T-cell (primary cell): ENCODE measurements around the gene AXL. TPM values are rescaled to one million over a fixed set of nuclear protein-coding genes. Genes with fewer than 3 reads are reported as not detected.

Experiments used
- ATAC-seq, 4 experiments: fragments of 200-7000 bp in 3 of 4; fragments of 150-1000 bp in 1 of 4; cut with Tn5 transposase; replicated peaks in 1 of 4; 1 replicate in 3 of 4; 2 replicates in 1 of 4; pipeline ENCODE4 v1.10.0; 2021; ENCODE audit warnings: moderate library complexity in 3 of 4, mild to moderate bottlenecking in 2 of 4, moderate number of reproducible peaks in 1 of 4
- CTCF ChIA-PET, 2 donors: fragments of 300-600 bp; sonication (Branson Sonifier 250); formaldehyde crosslinking; loops; one replicate each; lab custom pipeline; 2022; ENCODE audit warnings: antibody characterized with exemption in 2 of 2; lab: Charles Lee
- POLR2A ChIA-PET, 2 donors: fragments of 300-600 bp; sonication (Branson Sonifier 250); formaldehyde crosslinking; loops; one replicate each; lab custom pipeline; 2022; ENCODE audit warnings: antibody characterized with exemption in 2 of 2; lab: Charles Lee
- DNase-seq, 35 experiments: peaks; one replicate each; pipeline versions ENCODE4 v3.0.0 to v3.0.0-alpha.2; 2013 to 2023
- H3K27ac ChIP-seq: one replicate; pipeline ENCODE4 v1.5.1; 2013; ENCODE audit warnings: low read length
- H3K27me3 ChIP-seq, 2 experiments: replicated peaks in 1 of 2; 1 replicate in 1 of 2; 2 replicates in 1 of 2; pipeline versions ENCODE4 v1.6.1 to v1.7.0; 2013; ENCODE audit warnings: low read length in 1 of 2, mixed read lengths in 1 of 2; ENCODE audit not compliant: control insufficient read depth in 2 of 2, insufficient read depth in 2 of 2; ENCODE audit errors: extremely low read depth in 1 of 2
- H3K36me3 ChIP-seq, 2 donors: 1 replicate in 1 of 2; 2 replicates in 1 of 2; pipeline versions ENCODE4 v1.6.1 to v1.7.0; 2013; ENCODE audit warnings: low read length in 1 of 2; ENCODE audit not compliant: control insufficient read depth in 2 of 2, insufficient read depth in 1 of 2; ENCODE audit errors: extremely low read depth in 1 of 2
- H3K4me1 ChIP-seq, 2 experiments: 1 replicate in 1 of 2; 2 replicates in 1 of 2; pipeline versions ENCODE4 v1.6.1 to v1.7.0; 2013; ENCODE audit warnings: low read length in 2 of 2, mixed read lengths in 1 of 2; ENCODE audit not compliant: insufficient read depth in 2 of 2, control insufficient read depth in 1 of 2; ENCODE audit errors: extremely low read depth in 1 of 2
- H3K4me3 ChIP-seq, 2 donors: 1 replicate in 1 of 2; 2 replicates in 1 of 2; pipeline versions ENCODE4 v1.5.1 to v1.7.0; 2013; ENCODE audit warnings: mild to moderate bottlenecking in 2 of 2, low read length in 1 of 2, moderate library complexity in 1 of 2; ENCODE audit not compliant: control insufficient read depth in 1 of 2; ENCODE audit errors: extremely low read depth in 1 of 2
- H3K9me3 ChIP-seq: 2 replicates; pipeline ENCODE4 v1.7.0; 2013
- H3K27ac Mint-ChIP-seq, 2 donors: one replicate each; pipeline ENCODE4 v1.8.0; 2020 to 2021; ENCODE audit warnings: mild to moderate bottlenecking in 2 of 2, mixed read lengths in 2 of 2
- H3K27me3 Mint-ChIP-seq, 2 donors: one replicate each; pipeline ENCODE4 v1.8.0; 2021 to 2022; ENCODE audit warnings: mixed read lengths in 2 of 2
- H3K36me3 Mint-ChIP-seq: one replicate; pipeline ENCODE4 v1.8.0; 2021; ENCODE audit warnings: mixed read lengths
- H3K4me1 Mint-ChIP-seq, 3 donors: one replicate each; pipeline ENCODE4 v1.8.0; 2020 to 2022; ENCODE audit warnings: mixed read lengths in 3 of 3, mild to moderate bottlenecking in 1 of 3
- H3K4me3 Mint-ChIP-seq, 3 donors: one replicate each; pipeline ENCODE4 v1.8.0; 2020 to 2022; ENCODE audit warnings: mild to moderate bottlenecking in 3 of 3, mixed read lengths in 3 of 3, moderate library complexity in 3 of 3
- H3K9me3 Mint-ChIP-seq, 3 donors: one replicate each; pipeline ENCODE4 v1.8.0; 2020 to 2022; ENCODE audit warnings: mixed read lengths in 3 of 3
- WGBS: methylation state at CpG from one replicate; pipeline ENCODE4 v1.1.5; 2013; ENCODE audit warnings: missing lambda C conversion rate; ENCODE audit not compliant: insufficient coverage; 5-methylcytosine and 5-hydroxymethylcytosine counted together
- total RNA-seq, 35 experiments: library from RNA in 6 of 35; stranded (reverse) in 6 of 35; fragments of 120-200 nt in 1 of 35; gene quantifications; one replicate each; pipeline versions ENCODE4 v1.2.1 to v1.2.4 and lab custom pipeline; 2013 to 2026

AXL gene
- total RNA-seq, 5 donors from 2014 or later (not counting 1 experiment from before 2014, with no cell fraction given), result 0.16 to 0.70 (median 0.47) TPM; not detected in 2

GRCh38 chr19:41206456-41206855 is 12.6 kb upstream of the AXL start:
- CTCF ChIA-PET, result interaction anchor here (0.5 to 1.4 kb wide), 2 partner anchors 64 to 102 kb away, joined by 3 to 5 read pairs; no protein-coding TSS in a partner anchor
- POLR2A ChIA-PET, result interaction anchor here in 1 of 2 donors (0.5 kb wide), 1 partner anchor 99 kb away, joined by 3 read pairs; no protein-coding TSS in a partner anchor
- peak overlapping the region in 1 of 2 donors; percentile 31 for H3K27ac Mint-ChIP-seq
- 72% methylated on average over 8 of the region's 9 CpGs for WGBS
- no peak overlapping the region for H3K27ac ChIP-seq
- H3K4me3 Mint-ChIP-seq, result no peak overlapping the region
- H3K36me3 Mint-ChIP-seq, result no peaks in the 10 kb centered on the region
- H3K36me3 ChIP-seq, result no peaks in the 10 kb centered on the region
- H3K27me3 ChIP-seq, result peaks cover 0 to 16% of the 10 kb centered on the region in 2 experiments
- no peaks in the 10 kb centered on the region for H3K9me3 Mint-ChIP-seq
- no peaks in the 10 kb centered on the region for H3K9me3 ChIP-seq
- DNase-seq (no peak), ATAC-seq (no peak)
- no peak overlapping the region for H3K4me3 ChIP-seq
- peaks cover 1 to 27% (median 11%) of the 10 kb centered on the region in 3 donors for H3K4me1 Mint-ChIP-seq
- H3K27me3 Mint-ChIP-seq, result peaks cover 0 to 2% of the 10 kb centered on the region in 2 donors
- no peaks in the 10 kb centered on the region for H3K4me1 ChIP-seq

GRCh38 chr19:41206926-41207750 is 11.9 kb upstream of the AXL start:
- H3K27me3 ChIP-seq, result peaks cover 0 to 14% of the 10 kb centered on the region in 2 experiments
- H3K27me3 Mint-ChIP-seq, result peaks cover 0 to 2% of the 10 kb centered on the region in 2 donors
- H3K4me1 Mint-ChIP-seq, result peaks cover 1 to 27% (median 11%) of the 10 kb centered on the region in 3 donors
- CTCF ChIA-PET, result interaction anchor here in 1 of 2 donors (1.4 kb wide), 1 partner anchor 102 kb away, joined by 5 read pairs; no protein-coding TSS in a partner anchor
- no peaks in the 10 kb centered on the region for H3K36me3 Mint-ChIP-seq
- WGBS, result 85% methylated on average over 16 of the region's 26 CpGs
- no peak overlapping the region for H3K4me3 Mint-ChIP-seq
- H3K27ac Mint-ChIP-seq, result no peak overlapping the region
- H3K27ac ChIP-seq, result no peak overlapping the region
- POLR2A ChIA-PET, result no interaction called here
- no peaks in the 10 kb centered on the region for H3K9me3 Mint-ChIP-seq
- DNase-seq (no peak), ATAC-seq (no peak)
- H3K4me1 ChIP-seq, result no peaks in the 10 kb centered on the region
- no peaks in the 10 kb centered on the region for H3K9me3 ChIP-seq
- no peak overlapping the region for H3K4me3 ChIP-seq
- H3K36me3 ChIP-seq, result no peaks in the 10 kb centered on the region

GRCh38 chr19:41214161-41214560 is 4.9 kb upstream of the AXL start:
- Mint-ChIP-seq H3K9me3 (no peaks in the 10 kb centered on the region), H3K4me1 (no peaks in the 10 kb centered on the region), H3K4me3 (no peak overlapping the region), H3K27ac (no peak overlapping the region), H3K36me3 (no peaks in the 10 kb centered on the region), H3K27me3 (peaks cover 16 to 17% of the 10 kb centered on the region in 2 donors)
- Histone ChIP-seq H3K27ac (no peak overlapping the region), H3K27me3 (peaks cover 4 to 33% of the 10 kb centered on the region in 2 experiments), H3K9me3 (no peaks in the 10 kb centered on the region), H3K4me1 (no peaks in the 10 kb centered on the region), H3K4me3 (no peak overlapping the region), H3K36me3 (no peaks in the 10 kb centered on the region)
- ChIA-PET CTCF (no interaction called here), POLR2A (no interaction called here)
- ATAC-seq (no peak), DNase-seq (no peak)
- WGBS, result 90% methylated on average over 1 of the region's 1 CpG

- DNase-seq (no peak), ATAC-seq (no peak)
- H3K27ac Mint-ChIP-seq, result no peak overlapping the region
- H3K4me1 Mint-ChIP-seq, result peaks cover 0 to 3% (median 2%) of the 10 kb centered on the region in 3 donors
- H3K4me3 ChIP-seq, result no peak overlapping the region
- H3K27ac ChIP-seq, result no peak overlapping the region
- no peaks in the 10 kb centered on the region for H3K36me3 Mint-ChIP-seq
- no peaks in the 10 kb centered on the region for H3K36me3 ChIP-seq
- CTCF ChIA-PET, result interaction anchor here in 1 of 2 donors (0.6 kb wide), 1 partner anchor 62 kb away, joined by 3 read pairs; no protein-coding TSS in a partner anchor
- peaks cover 4 to 56% of the 10 kb centered on the region in 2 experiments for H3K27me3 ChIP-seq
- H3K27me3 Mint-ChIP-seq, result peaks cover 32 to 35% of the 10 kb centered on the region in 2 donors
- no peaks in the 10 kb centered on the region for H3K9me3 Mint-ChIP-seq
- H3K9me3 ChIP-seq, result no peaks in the 10 kb centered on the region
- no peak overlapping the region for H3K4me3 Mint-ChIP-seq
- peaks cover 0 to 2% of the 10 kb centered on the region in 2 experiments for H3K4me1 ChIP-seq
- POLR2A ChIA-PET, result no interaction called here
- WGBS, result 83% methylated on average over 6 of the region's 7 CpGs
Measured at GRCh38 chr19:41217741-41218140, 1.3 kb upstream of the AXL start.

DNA sequence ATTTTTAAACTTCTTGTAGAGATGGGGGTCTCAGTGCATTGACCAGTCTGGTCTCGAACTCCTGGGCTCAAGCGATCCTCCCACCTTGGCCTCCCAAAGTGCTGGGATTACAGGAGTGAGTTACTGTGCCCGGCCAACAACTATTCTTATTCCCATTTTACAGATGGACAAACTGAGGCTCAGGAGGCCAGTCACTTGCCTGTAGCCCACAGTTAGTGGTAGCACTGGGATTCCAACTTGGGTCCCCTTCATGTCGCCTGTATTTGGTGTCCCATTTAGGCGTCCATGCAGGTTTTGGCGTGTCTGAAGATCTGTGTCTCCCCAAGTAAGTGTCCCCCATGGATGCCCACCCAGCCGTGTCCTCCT is 791 bp upstream of the AXL start:
- CTCF ChIA-PET, result no interaction called here
- no peak overlapping the region for H3K27ac Mint-ChIP-seq
- Histone ChIP-seq H3K4me3 (no peak overlapping the region), H3K27ac (no peak overlapping the region), H3K4me1 (peaks cover 0 to 2% of the 10 kb centered on the region in 2 experiments), H3K36me3 (no peaks in the 10 kb centered on the region), H3K27me3 (peaks cover 4 to 56% of the 10 kb centered on the region in 2 experiments), H3K9me3 (no peaks in the 10 kb centered on the region)
- H3K27me3 Mint-ChIP-seq, result peaks cover 32 to 35% of the 10 kb centered on the region in 2 donors
- no peaks in the 10 kb centered on the region for H3K9me3 Mint-ChIP-seq
- POLR2A ChIA-PET, result no interaction called here
- no peaks in the 10 kb centered on the region for H3K36me3 Mint-ChIP-seq
- WGBS, result 75% methylated on average over 5 of the region's 7 CpGs
- ATAC-seq (no peak), DNase-seq (no peak)
- peaks cover 2 to 5% (median 3%) of the 10 kb centered on the region in 3 donors for H3K4me1 Mint-ChIP-seq
- no peak overlapping the region for H3K4me3 Mint-ChIP-seq

DNA sequence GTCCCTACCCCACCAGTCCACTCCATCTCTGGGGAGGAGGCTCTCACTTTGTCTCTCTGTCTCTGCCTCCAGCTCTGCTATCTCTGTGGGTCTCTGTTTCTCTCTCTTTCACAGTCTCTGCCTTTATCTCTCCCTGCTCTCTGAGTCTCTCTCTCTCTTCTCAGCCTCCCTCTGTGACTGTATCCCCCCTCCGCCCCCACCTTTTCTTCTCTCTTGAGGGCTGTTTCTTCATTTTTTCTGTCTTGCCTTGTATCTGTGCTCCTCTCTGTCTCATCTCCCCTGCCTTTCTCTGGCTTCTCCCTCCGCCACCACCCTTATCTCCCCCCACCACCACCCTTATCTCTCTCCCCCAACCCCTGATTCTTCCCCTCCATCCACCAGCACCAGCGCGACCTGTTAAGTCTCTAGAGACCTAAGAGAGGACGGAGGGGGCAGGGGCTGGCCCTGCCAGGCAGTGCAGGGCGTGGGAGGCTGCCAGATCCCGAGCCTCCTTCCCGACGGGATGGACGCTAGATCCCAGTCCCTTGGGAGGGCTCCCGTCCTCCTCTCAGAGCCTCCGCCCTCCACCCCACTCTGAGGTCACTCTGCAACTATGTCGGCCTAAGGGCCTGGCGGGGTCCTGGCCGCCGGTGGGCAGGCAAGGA is 1.0 kb downstream of the AXL start:
- H3K27me3 ChIP-seq, result peaks cover 4 to 56% of the 10 kb centered on the region in 2 experiments
- H3K4me3 Mint-ChIP-seq, result no peak overlapping the region
- DNase-seq (no peak), ATAC-seq (no peak)
- no peaks in the 10 kb centered on the region for H3K9me3 Mint-ChIP-seq
- H3K4me1 ChIP-seq, result peaks cover 0 to 2% of the 10 kb centered on the region in 2 experiments
- WGBS, result 70% methylated on average over 15 of the region's 16 CpGs
- H3K27ac ChIP-seq, result no peak overlapping the region
- no peaks in the 10 kb centered on the region for H3K36me3 ChIP-seq
- H3K4me1 Mint-ChIP-seq, result peaks cover 2 to 7% (median 5%) of the 10 kb centered on the region in 3 donors
- no peaks in the 10 kb centered on the region for H3K9me3 ChIP-seq
- no peak overlapping the region for H3K4me3 ChIP-seq
- POLR2A ChIA-PET, result no interaction called here
- no peaks in the 10 kb centered on the region for H3K36me3 Mint-ChIP-seq
- H3K27me3 Mint-ChIP-seq, result peaks cover 32 to 35% of the 10 kb centered on the region in 2 donors
- CTCF ChIA-PET, result no interaction called here
- H3K27ac Mint-ChIP-seq, result no peak overlapping the region
